ENCODE measurements around the gene HOXA3. TPM values are rescaled to one million over a fixed set of nuclear protein-coding genes. Genes with fewer than 3 reads are reported as not detected.

HOXA3 gene
- total and polyA plus RNA-seq, 3 experiments from 2014 or later, result not detected

GRCh38 chr7:27123007-27123476, 29.3 kb downstream of the HOXA3 start:
- no peak for DNase-seq
- no peak overlapping the region for H3K27ac Mint-ChIP-seq
- H3K27ac ChIP-seq (ENCODE audit: low read depth, low read length), result no peak overlapping the region
- H3K9me3 Mint-ChIP-seq, result no peaks in the 10 kb centered on the region
- peaks cover 5% of the 10 kb centered on the region for H3K27me3 ChIP-seq (ENCODE audit: insufficient read depth, low read length, poor library complexity, severe bottlenecking)
- ChIA-PET POLR2A (no interaction called here), CTCF (no interaction called here)
- H3K9me3 ChIP-seq (ENCODE audit: low read length), result no peaks in the 10 kb centered on the region
- H3K27me3 Mint-ChIP-seq, result peaks cover 25 to 53% of the 10 kb centered on the region in 2 donors
- no peaks in the 10 kb centered on the region for H3K36me3 ChIP-seq (ENCODE audit: insufficient read depth, low read length)
- H3K4me1 ChIP-seq (ENCODE audit: insufficient read depth, low read length), result no peaks in the 10 kb centered on the region
- H3K4me1 Mint-ChIP-seq, result no peaks in the 10 kb centered on the region
- no peak overlapping the region for H3K4me3 ChIP-seq (ENCODE audit: low read length)
- no peak overlapping the region for H3K4me3 Mint-ChIP-seq
- no peaks in the 10 kb centered on the region for H3K36me3 Mint-ChIP-seq

- H3K36me3 Mint-ChIP-seq, result no peaks in the 10 kb centered on the region
- DNase-seq, result no peak
- no peaks in the 10 kb centered on the region for H3K4me1 Mint-ChIP-seq
- H3K9me3 Mint-ChIP-seq, result no peaks in the 10 kb centered on the region
- Histone ChIP-seq H3K4me1 (ENCODE audit: insufficient read depth, low read length) (no peaks in the 10 kb centered on the region), H3K4me3 (ENCODE audit: low read length) (no peak overlapping the region), H3K9me3 (ENCODE audit: low read length) (no peaks in the 10 kb centered on the region), H3K27ac (ENCODE audit: low read depth, low read length) (no peak overlapping the region), H3K36me3 (ENCODE audit: insufficient read depth, low read length) (no peaks in the 10 kb centered on the region), H3K27me3 (ENCODE audit: insufficient read depth, low read length, poor library complexity, severe bottlenecking) (peaks cover 5% of the 10 kb centered on the region)
- H3K27ac Mint-ChIP-seq, result no peak overlapping the region
- H3K27me3 Mint-ChIP-seq, result peaks cover 21 to 49% of the 10 kb centered on the region in 2 donors
- ChIA-PET CTCF (no interaction called here), POLR2A (no interaction called here)
- H3K4me3 Mint-ChIP-seq, result no peak overlapping the region
Measured at GRCh38 chr7:27122077-27122910, 30.1 kb downstream of the HOXA3 start.

- no peak overlapping the region for H3K4me3 ChIP-seq (ENCODE audit: low read length)
- H3K27ac ChIP-seq (ENCODE audit: low read depth, low read length), result no peak overlapping the region
- H3K27me3 ChIP-seq (ENCODE audit: insufficient read depth, low read length, poor library complexity, severe bottlenecking), result peaks cover 5% of the 10 kb centered on the region
- no peak overlapping the region for H3K27ac Mint-ChIP-seq
- peaks cover 19 to 42% of the 10 kb centered on the region in 2 donors for H3K27me3 Mint-ChIP-seq
- H3K9me3 Mint-ChIP-seq, result no peaks in the 10 kb centered on the region
- H3K36me3 Mint-ChIP-seq, result no peaks in the 10 kb centered on the region
- no peaks in the 10 kb centered on the region for H3K9me3 ChIP-seq (ENCODE audit: low read length)
- H3K36me3 ChIP-seq (ENCODE audit: insufficient read depth, low read length), result no peaks in the 10 kb centered on the region
- H3K4me1 Mint-ChIP-seq, result no peaks in the 10 kb centered on the region
- ChIA-PET POLR2A (no interaction called here), CTCF (no interaction called here)
- DNase-seq, result no peak
- no peaks in the 10 kb centered on the region for H3K4me1 ChIP-seq (ENCODE audit: insufficient read depth, low read length)
- no peak overlapping the region for H3K4me3 Mint-ChIP-seq
Measured at GRCh38 chr7:27121684-27122076, 30.7 kb downstream of the HOXA3 start.

GRCh38 chr7:27119412-27119911, 32.9 kb downstream of the HOXA3 start:
- POLR2A ChIA-PET, result no interaction called here
- Histone ChIP-seq H3K4me1 (ENCODE audit: insufficient read depth, low read length) (no peaks in the 10 kb centered on the region), H3K27ac (ENCODE audit: low read depth, low read length) (no peak overlapping the region), H3K4me3 (ENCODE audit: low read length) (no peak overlapping the region), H3K9me3 (ENCODE audit: low read length) (no peaks in the 10 kb centered on the region), H3K27me3 (ENCODE audit: insufficient read depth, low read length, poor library complexity, severe bottlenecking) (no peaks in the 10 kb centered on the region), H3K36me3 (ENCODE audit: insufficient read depth, low read length) (no peaks in the 10 kb centered on the region)
- Mint-ChIP-seq H3K27me3 (peaks cover 9 to 22% of the 10 kb centered on the region in 2 donors), H3K27ac (no peak overlapping the region), H3K4me1 (no peaks in the 10 kb centered on the region), H3K36me3 (no peaks in the 10 kb centered on the region), H3K9me3 (no peaks in the 10 kb centered on the region), H3K4me3 (no peak overlapping the region)
- DNase-seq, result no peak
- CTCF ChIA-PET, result no interaction called here

GRCh38 chr7:27118580-27118979, 33.8 kb downstream of the HOXA3 start:
- Histone ChIP-seq H3K27me3 (ENCODE audit: insufficient read depth, low read length, poor library complexity, severe bottlenecking) (no peaks in the 10 kb centered on the region), H3K9me3 (ENCODE audit: low read length) (no peaks in the 10 kb centered on the region), H3K4me3 (ENCODE audit: low read length) (no peak overlapping the region), H3K4me1 (ENCODE audit: insufficient read depth, low read length) (no peaks in the 10 kb centered on the region), H3K36me3 (ENCODE audit: insufficient read depth, low read length) (no peaks in the 10 kb centered on the region), H3K27ac (ENCODE audit: low read depth, low read length) (no peak overlapping the region)
- no peaks in the 10 kb centered on the region for H3K4me1 Mint-ChIP-seq
- no peaks in the 10 kb centered on the region for H3K9me3 Mint-ChIP-seq
- H3K27me3 Mint-ChIP-seq, result peaks cover 8 to 17% of the 10 kb centered on the region in 2 donors
- CTCF ChIA-PET, result no interaction called here
- no peak overlapping the region for H3K27ac Mint-ChIP-seq
- no peak for DNase-seq
- H3K4me3 Mint-ChIP-seq, result no peak overlapping the region
- POLR2A ChIA-PET, result no interaction called here
- H3K36me3 Mint-ChIP-seq, result no peaks in the 10 kb centered on the region

- Histone ChIP-seq H3K4me1 (ENCODE audit: insufficient read depth, low read length) (no peaks in the 10 kb centered on the region), H3K9me3 (ENCODE audit: low read length) (no peaks in the 10 kb centered on the region), H3K27me3 (ENCODE audit: insufficient read depth, low read length, poor library complexity, severe bottlenecking) (no peaks in the 10 kb centered on the region), H3K27ac (ENCODE audit: low read depth, low read length) (no peak overlapping the region), H3K36me3 (ENCODE audit: insufficient read depth, low read length) (no peaks in the 10 kb centered on the region), H3K4me3 (ENCODE audit: low read length) (no peak overlapping the region)
- Mint-ChIP-seq H3K27me3 (peaks cover 10 to 17% of the 10 kb centered on the region in 2 donors), H3K27ac (no peak overlapping the region), H3K4me3 (no peak overlapping the region), H3K4me1 (no peaks in the 10 kb centered on the region), H3K36me3 (no peaks in the 10 kb centered on the region), H3K9me3 (no peaks in the 10 kb centered on the region)
- ChIA-PET CTCF (no interaction called here), POLR2A (no interaction called here)
- no peak for DNase-seq
Measured at GRCh38 chr7:27117887-27118491, 34.4 kb downstream of the HOXA3 start.

- ChIA-PET CTCF (no interaction called here), POLR2A (no interaction called here)
- no peak overlapping the region for H3K4me3 Mint-ChIP-seq
- H3K36me3 Mint-ChIP-seq, result no peaks in the 10 kb centered on the region
- Histone ChIP-seq H3K36me3 (ENCODE audit: insufficient read depth, low read length) (no peaks in the 10 kb centered on the region), H3K27ac (ENCODE audit: low read depth, low read length) (no peak overlapping the region), H3K4me1 (ENCODE audit: insufficient read depth, low read length) (no peaks in the 10 kb centered on the region), H3K27me3 (ENCODE audit: insufficient read depth, low read length, poor library complexity, severe bottlenecking) (no peaks in the 10 kb centered on the region), H3K4me3 (ENCODE audit: low read length) (no peak overlapping the region), H3K9me3 (ENCODE audit: low read length) (no peaks in the 10 kb centered on the region)
- DNase-seq, result no peak
- no peaks in the 10 kb centered on the region for H3K9me3 Mint-ChIP-seq
- no peaks in the 10 kb centered on the region for H3K4me1 Mint-ChIP-seq
- peaks cover 11 to 18% of the 10 kb centered on the region in 2 donors for H3K27me3 Mint-ChIP-seq
- no peak overlapping the region for H3K27ac Mint-ChIP-seq
Measured at GRCh38 chr7:27116962-27117886, 35.2 kb downstream of the HOXA3 start.

Data from CD8-positive, alpha-beta memory T cell (primary cell).